ENCODE data around the gene DNAH14.
A peak's percentile ranks its signal among the peaks of the same experiment; 100 is the strongest.

Gene DNAH14

GRCh38 chr1:225426395-225427234 lies 497.1 kb downstream of the DNAH14 start:
- DNase-seq (ENCODE audit: low read depth in 3 of 3, low spot score in 1 of 3): no peak

GRCh38 chr1:225427235-225428067 lies 498.0 kb downstream of the DNAH14 start, which contains the start of gene LBR:
Gene LBR (minus strand): TSS chr1:225428038. CDS start chr1:225424075, 3,963 bp downstream.
- DNase-seq (ENCODE audit: low read depth in 3 of 3, low spot score in 1 of 3): no peak

- DNase-seq (ENCODE audit: low read depth in 3 of 3, low spot score in 1 of 3): peak; percentile 74 to 86 (median 84)
Measured at GRCh38 chr1:225428068-225428880, 498.8 kb downstream of the DNAH14 start.

- DNase-seq (ENCODE audit: low read depth in 3 of 3, low spot score in 1 of 3): no peak
Measured at GRCh38 chr1:225428881-225429455, 499.5 kb downstream of the DNAH14 start.

GRCh38 chr1:225430301-225430700 lies 500.8 kb downstream of the DNAH14 start:
- no peak for DNase-seq (ENCODE audit: low read depth in 3 of 3, low spot score in 1 of 3)

- DNase-seq (ENCODE audit: low read depth in 3 of 3, low spot score in 1 of 3): no peak
Measured at GRCh38 chr1:225431081-225431863, 501.8 kb downstream of the DNAH14 start.

GRCh38 chr1:225434046-225434445 lies 504.6 kb downstream of the DNAH14 start:
- no peak for DNase-seq (ENCODE audit: low read depth in 3 of 3, low spot score in 1 of 3)

GRCh38 chr1:225435076-225435475 lies 505.6 kb downstream of the DNAH14 start:
- no peak for DNase-seq (ENCODE audit: low read depth in 3 of 3, low spot score in 1 of 3)

GRCh38 chr1:225435487-225435886 lies 506.0 kb downstream of the DNAH14 start:
- DNase-seq (ENCODE audit: low read depth in 3 of 3, low spot score in 1 of 3): no peak

GRCh38 chr1:225435957-225436392 lies 506.5 kb downstream of the DNAH14 start:
- no peak for DNase-seq (ENCODE audit: low read depth in 3 of 3, low spot score in 1 of 3)

- no peak for DNase-seq (ENCODE audit: low read depth in 3 of 3, low spot score in 1 of 3)
Measured at GRCh38 chr1:225437710-225438437, 508.4 kb downstream of the DNAH14 start.

- DNase-seq (ENCODE audit: low read depth in 3 of 3, low spot score in 1 of 3): no peak
Measured at GRCh38 chr1:225440380-225441221, 511.1 kb downstream of the DNAH14 start.

- DNase-seq (ENCODE audit: low read depth in 3 of 3, low spot score in 1 of 3): no peak
Measured at GRCh38 chr1:225441314-225442122, 512.0 kb downstream of the DNAH14 start.

GRCh38 chr1:225442123-225442505 lies 512.6 kb downstream of the DNAH14 start:
- no peak for DNase-seq (ENCODE audit: low read depth in 3 of 3, low spot score in 1 of 3)

- no peak for DNase-seq (ENCODE audit: low read depth in 3 of 3, low spot score in 1 of 3)
Measured at GRCh38 chr1:225445639-225446594, 516.4 kb downstream of the DNAH14 start.

- DNase-seq (ENCODE audit: low read depth in 3 of 3, low spot score in 1 of 3): no peak
Measured at GRCh38 chr1:225446595-225446960, 517.1 kb downstream of the DNAH14 start.

All from stimulated activated CD4-positive, alpha-beta T cell treated with anti-CD3 and anti-CD28 coated beads, TNF-alpha, amount 100 ng/mL, for 1 hour (primary cell).